Left cardiac atrium (tissue), 4 donors: ENCODE measurements around the gene FAM156A. TPM values are rescaled to one million over a fixed set of nuclear protein-coding genes. Genes with fewer than 3 reads are reported as not detected.
"Not testable (repeated sequence)": the region's sequence is repeated elsewhere in the genome, so short reads cannot be mapped to it uniquely, and the experiment has no call there.

Experiments used
- ATAC-seq, 2 donors: fragments of 200-7000 bp; cut with Tn5 transposase; one replicate each; pipeline ENCODE4 v1.9.1; 2020; ENCODE audit warnings: mild to moderate bottlenecking in 2 of 2, moderate library complexity in 2 of 2
- DNase-seq: peaks from one replicate; pipeline ENCODE4 v3.0.0-alpha.2; 2020
- intact Hi-C, 2 donors: fragments of 100-400 bp; cut with DNase I; formaldehyde crosslinking; loops; one replicate each; pipeline versions ENCODE4 v1.14.1 to v1.15.1; 2022 to 2023
- long read RNA-seq: library from polyadenylated mRNA; unstranded; transcript quantifications from one replicate; pipeline ENCODE4 v2.0.0, GENCODE V29; 2021
- total RNA-seq, 2 donors: library from RNA; stranded (reverse); fragmentation: NEBNext Ultra II Directional; extraction: Animal tissue kit (Norgen Biotek cat#: 25700); gene quantifications; one replicate each; pipeline ENCODE4 v1.2.1, GENCODE V29; 2021
- donor health status: DM: no; HTN: yes; CAD: no.
- donor health status: DM: no; HTN: yes; CAD: no; lungs with severe emphysema.
- donor health status: DM: yes; HTN: yes; CAD: no.
- donor health status: Dilated cardiomyopathy.

Gene FAM156A
- total RNA-seq: 10 to 100 TPM in 1 of 2 donors, 1 to 10 TPM in 1; 9.9 to 14.2 TPM
- long read RNA-seq, partial matches to known transcripts: 0 of 20 reads
- long read RNA-seq, other reads (novel, unspliced or antisense): 12 of 20 reads

- intact Hi-C loops, DNase-seq: not testable (repeated sequence)
- ATAC-seq: peak; percentile 90 to 93
Observed at GRCh38 chrX:52958113-52958959, at the start of gene FAM156A. FAM156A (minus strand) TSS chrX:52958518; CDS start chrX:52948588, 9,930 bp downstream.

- intact Hi-C loops: no loop called here
- ATAC-seq (no peak), DNase-seq (no peak)
Observed at GRCh38 chrX:53005327-53005726, 47.0 kb upstream of the FAM156A start.

GRCh38 chrX:53004811-53005210 is 46.5 kb upstream of the FAM156A start:
- DNase-seq (no peak), ATAC-seq (peak in 1 of 2 donors; percentile 38)
- intact Hi-C loops: no loop called here

- no peak for DNase-seq
- ATAC-seq: peak; percentile 38 to 72
- intact Hi-C loops: no loop called here
Observed at GRCh38 chrX:53004038-53004437, 45.7 kb upstream of the FAM156A start.

- no peak for ATAC-seq
- intact Hi-C loops: no loop called here
- DNase-seq: no peak
Observed at GRCh38 chrX:53003111-53003510, 44.8 kb upstream of the FAM156A start.

- no peak for ATAC-seq
- intact Hi-C loops: no loop called here
- DNase-seq: no peak
Observed at GRCh38 chrX:53001958-53002357, 43.6 kb upstream of the FAM156A start.

- no peak for ATAC-seq
- DNase-seq: no peak
- intact Hi-C loops: no loop called here
Observed at GRCh38 chrX:53000447-53001135, 42.3 kb upstream of the FAM156A start.

- intact Hi-C loops: no loop called here
- ATAC-seq: no peak
- DNase-seq: no peak
Observed at GRCh38 chrX:52995987-52996331, 37.6 kb upstream of the FAM156A start.

GRCh38 chrX:52995135-52995986 is 37.0 kb upstream of the FAM156A start:
- intact Hi-C loops: no loop called here
- ATAC-seq: peak; percentile 98 to 99
- peak; percentile 94 for DNase-seq

- DNase-seq (no peak), ATAC-seq (no peak)
- intact Hi-C loops: no loop called here
Observed at GRCh38 chrX:52990848-52991247, 32.5 kb upstream of the FAM156A start.

GRCh38 chrX:52990011-52990631 is 31.8 kb upstream of the FAM156A start:
- peak; percentile 81 to 89 for ATAC-seq
- intact Hi-C loops: not testable (repeated sequence)
- DNase-seq: peak; percentile 61

- ATAC-seq (peak in 1 of 2 donors; percentile 31), DNase-seq (no peak)
- intact Hi-C loops: no loop called here
Observed at GRCh38 chrX:52988985-52989917, 30.9 kb upstream of the FAM156A start.

GRCh38 chrX:52983321-52984000 is 25.1 kb upstream of the FAM156A start:
- peak in 1 of 2 donors; percentile 43 for ATAC-seq
- no peak for DNase-seq
- intact Hi-C loops: no loop called here

GRCh38 chrX:52979993-52980392 is 21.7 kb upstream of the FAM156A start:
- intact Hi-C loops: no loop called here
- no peak for ATAC-seq
- no peak for DNase-seq

GRCh38 chrX:52979568-52979967 is 21.2 kb upstream of the FAM156A start:
- ATAC-seq: peak; percentile 60 to 70
- intact Hi-C loops: no loop called here
- DNase-seq: peak; percentile 40

- ATAC-seq (no peak), DNase-seq (no peak)
- intact Hi-C loops: no loop called here
Observed at GRCh38 chrX:52977953-52978352, 19.6 kb upstream of the FAM156A start.

GRCh38 chrX:52975576-52975975 is 17.3 kb upstream of the FAM156A start:
- DNase-seq, ATAC-seq, intact Hi-C loops: not testable (repeated sequence)
